HepG2 (cell line): ENCODE results near the gene LSR. TPM values are rescaled to one million over a fixed set of nuclear protein-coding genes. Genes with fewer than 3 reads are reported as not detected.
A peak's percentile ranks its signal among the peaks of the same experiment; 100 is the strongest.

Experiments used
- ATF7-NPFF ChIP-seq: sonication (generic); formaldehyde crosslinking; IDR thresholded peaks from 2 replicates; pipeline ENCODE4 v1.8.1; 2023; ENCODE audit warnings: mild to moderate bottlenecking, low read depth, missing genetic modification reagents, moderate library complexity
- BCL6 ChIP-seq: IDR thresholded peaks from 2 replicates; pipeline ENCODE4 v1.6.1; 2016; ENCODE audit warnings: missing genetic modification reagents, missing compliant biosample characterization
- EZH2 ChIP-seq: conservative IDR thresholded peaks from 2 replicates; pipeline ENCODE4 v1.6.1; 2012; ENCODE audit warnings: mild to moderate bottlenecking, low read depth, low read length, moderate library complexity
- HDAC2 ChIP-seq: sonication (generic); formaldehyde crosslinking; IDR thresholded peaks from 2 replicates; pipeline ENCODE4 v1.4.0; 2020; ENCODE audit warnings: missing genetic modification reagents
- HNRNPLL ChIP-seq: fragments of 200-400 bp; formaldehyde crosslinking; IDR thresholded peaks from 2 replicates; pipeline ENCODE4 v1.6.1; 2017; ENCODE audit warnings: mild to moderate bottlenecking, low read depth, low read length; ENCODE audit not compliant: poor library complexity, severe bottlenecking
- MAX ChIP-seq: IDR thresholded peaks from 2 replicates; pipeline ENCODE4 v1.6.1; 2012; ENCODE audit warnings: inconsistent platforms
- PAXIP1 ChIP-seq: sonication (generic); formaldehyde crosslinking; conservative IDR thresholded peaks from 2 replicates; pipeline ENCODE4 v1.4.0; 2020; ENCODE audit warnings: mild to moderate bottlenecking, missing genetic modification reagents, moderate library complexity
- RARA ChIP-seq: IDR thresholded peaks from 2 replicates; pipeline ENCODE4 v1.6.1; 2016; ENCODE audit warnings: missing genetic modification reagents, missing compliant biosample characterization
- TEF ChIP-seq: sonication (generic); formaldehyde crosslinking; IDR thresholded peaks from 2 replicates; pipeline ENCODE4 v1.5.0; 2020; ENCODE audit warnings: missing genetic modification reagents
- TSC22D2 ChIP-seq: sonication (generic); formaldehyde crosslinking; IDR thresholded peaks from 2 replicates; pipeline ENCODE4 v1.5.1; 2020; ENCODE audit warnings: missing genetic modification reagents, mild to moderate bottlenecking, borderline replicate concordance
- ZFP91 ChIP-seq: sonication (generic); formaldehyde crosslinking; IDR thresholded peaks from 2 replicates; pipeline ENCODE4 v1.9.0; 2022; ENCODE audit warnings: missing genetic modification reagents, mild to moderate bottlenecking, borderline replicate concordance
- ZNF430 ChIP-seq: sonication (generic); formaldehyde crosslinking; IDR thresholded peaks from 2 replicates; pipeline ENCODE4 v1.9.0; 2021; ENCODE audit warnings: mild to moderate bottlenecking, missing genetic modification reagents
- ZNF557 ChIP-seq: sonication (generic); formaldehyde crosslinking; IDR thresholded peaks from 2 replicates; pipeline ENCODE4 v1.4.0; 2020; ENCODE audit warnings: missing genetic modification reagents
- polyA plus RNA-seq, 8 experiments: library from polyadenylated mRNA; depleted of rRNA in 3 of 8; stranded (reverse) in 7 of 8; unstranded in 1 of 8; fragments of >200 nt; fragmentation: Illumina TruSeq in 4 of 8; extraction: Trizol in 4 of 8; gene quantifications; 2 replicates each; pipeline versions ENCODE4 v1.2.1 to v1.2.3, GENCODE V29; 2011 to 2016; ENCODE audit warnings: low read depth in 4 of 8, missing spikeins in 1 of 8, mixed read lengths in 1 of 8; ENCODE audit not compliant: insufficient read depth in 1 of 8
- total RNA-seq, 5 experiments: library from RNA; depleted of rRNA; stranded (reverse); fragments of >200 nt; fragmentation: Illumina TruSeq; extraction: Trizol; gene quantifications; 2 replicates each; pipeline ENCODE4 v1.2.3, GENCODE V29; 2016; ENCODE audit warnings: low read depth in 1 of 5
- TF ChIP-seq, protein P1 (sequence below): sonication (generic); formaldehyde crosslinking; IDR thresholded peaks from 2 replicates; pipeline ENCODE4 v1.4.0; 2020; ENCODE audit warnings: missing genetic modification reagents
- TF ChIP-seq, protein P2 (sequence below): sonication (generic); formaldehyde crosslinking; IDR thresholded peaks from 2 replicates; pipeline ENCODE4 v1.8.0; 2022; ENCODE audit warnings: mild to moderate bottlenecking, missing genetic modification reagents; ENCODE audit not compliant: insufficient replicate concordance

LSR gene
- total and polyA plus RNA-seq, 2 of the 13 experiments (the other 11 are each of a cell fraction or from before 2014, with no cell fraction given) = 29.2 to 79.2 TPM

DNA sequence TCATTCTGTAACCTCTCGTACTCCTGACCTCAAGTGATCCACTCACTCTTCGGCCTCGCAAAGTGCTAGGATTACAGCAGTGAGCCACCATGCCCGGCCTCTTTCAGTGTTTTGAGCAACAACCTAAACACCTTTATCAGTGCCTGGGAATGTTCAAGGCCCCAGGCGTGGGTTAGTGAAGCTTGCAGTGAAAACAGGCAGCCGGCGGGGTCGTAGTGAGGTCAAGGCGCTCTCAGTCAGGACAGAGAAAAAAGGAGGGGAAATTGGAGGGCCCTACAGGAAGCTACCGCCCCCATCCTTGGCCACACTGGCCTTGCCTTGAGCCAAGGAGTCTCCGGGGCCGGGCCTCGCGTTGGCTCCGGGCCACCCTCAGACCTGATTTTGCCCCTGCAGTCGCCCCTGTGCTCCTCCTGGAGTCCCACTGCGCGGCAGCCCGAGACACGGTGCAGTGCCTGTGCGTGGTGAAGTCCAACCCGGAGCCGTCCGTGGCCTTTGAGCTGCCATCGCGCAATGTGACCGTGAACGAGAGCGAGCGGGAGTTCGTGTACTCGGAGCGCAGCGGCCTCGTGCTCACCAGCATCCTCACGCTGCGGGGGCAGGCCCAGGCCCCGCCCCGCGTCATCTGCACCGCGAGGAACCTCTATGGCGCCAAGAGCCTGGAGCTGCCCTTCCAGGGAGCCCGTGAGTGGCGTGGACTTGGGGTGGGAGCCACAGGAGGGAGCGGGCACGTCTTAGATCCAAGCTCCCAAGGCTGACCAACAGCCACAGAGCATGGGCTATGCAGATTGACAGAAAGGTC lies 60.9 kb downstream of the LSR start (continued):
- TF ChIP-seq BCL6 (CRISPR knock-in tag) = peak; percentile 80
- TF ChIP-seq ZNF557 (CRISPR knock-in tag) = no peak
- peak; percentile 51 for TF ChIP-seq HDAC2 (CRISPR knock-in tag)
- peak; percentile 57; the same call in 1 of the 2 replicates for TF ChIP-seq ZNF430 (CRISPR knock-in tag)
- peak; percentile 29; the same call in 1 of the 2 replicates for TF ChIP-seq MAX
- TF ChIP-seq EZH2 = no peak
- peak; percentile 20 for TF ChIP-seq HNRNPLL
- peak; percentile 97 for TF ChIP-seq RARA (CRISPR knock-in tag)
- TF ChIP-seq ATF7-NPFF (CRISPR knock-in tag) = 0 out of 2 replicates have a peak, but pooled peaks have one; percentile 20
- TF ChIP-seq PAXIP1 (CRISPR knock-in tag) = peak; percentile 78
- TF ChIP-seq, protein P1, sequence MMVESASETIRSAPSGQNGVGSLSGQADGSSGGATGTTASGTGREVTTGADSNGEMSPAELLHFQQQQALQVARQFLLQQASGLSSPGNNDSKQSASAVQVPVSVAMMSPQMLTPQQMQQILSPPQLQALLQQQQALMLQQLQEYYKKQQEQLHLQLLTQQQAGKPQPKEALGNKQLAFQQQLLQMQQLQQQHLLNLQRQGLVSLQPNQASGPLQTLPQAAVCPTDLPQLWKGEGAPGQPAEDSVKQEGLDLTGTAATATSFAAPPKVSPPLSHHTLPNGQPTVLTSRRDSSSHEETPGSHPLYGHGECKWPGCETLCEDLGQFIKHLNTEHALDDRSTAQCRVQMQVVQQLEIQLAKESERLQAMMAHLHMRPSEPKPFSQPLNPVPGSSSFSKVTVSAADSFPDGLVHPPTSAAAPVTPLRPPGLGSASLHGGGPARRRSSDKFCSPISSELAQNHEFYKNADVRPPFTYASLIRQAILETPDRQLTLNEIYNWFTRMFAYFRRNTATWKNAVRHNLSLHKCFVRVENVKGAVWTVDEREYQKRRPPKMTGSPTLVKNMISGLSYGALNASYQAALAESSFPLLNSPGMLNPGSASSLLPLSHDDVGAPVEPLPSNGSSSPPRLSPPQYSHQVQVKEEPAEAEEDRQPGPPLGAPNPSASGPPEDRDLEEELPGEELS (CRISPR knock-in tag) = peak; percentile 90
- TF ChIP-seq, protein P2, sequence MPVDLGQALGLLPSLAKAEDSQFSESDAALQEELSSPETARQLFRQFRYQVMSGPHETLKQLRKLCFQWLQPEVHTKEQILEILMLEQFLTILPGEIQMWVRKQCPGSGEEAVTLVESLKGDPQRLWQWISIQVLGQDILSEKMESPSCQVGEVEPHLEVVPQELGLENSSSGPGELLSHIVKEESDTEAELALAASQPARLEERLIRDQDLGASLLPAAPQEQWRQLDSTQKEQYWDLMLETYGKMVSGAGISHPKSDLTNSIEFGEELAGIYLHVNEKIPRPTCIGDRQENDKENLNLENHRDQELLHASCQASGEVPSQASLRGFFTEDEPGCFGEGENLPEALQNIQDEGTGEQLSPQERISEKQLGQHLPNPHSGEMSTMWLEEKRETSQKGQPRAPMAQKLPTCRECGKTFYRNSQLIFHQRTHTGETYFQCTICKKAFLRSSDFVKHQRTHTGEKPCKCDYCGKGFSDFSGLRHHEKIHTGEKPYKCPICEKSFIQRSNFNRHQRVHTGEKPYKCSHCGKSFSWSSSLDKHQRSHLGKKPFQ (CRISPR knock-in tag) = no peak
- no peak for TF ChIP-seq TEF (CRISPR knock-in tag)
- TF ChIP-seq TSC22D2 = no peak
- peak; percentile 61; the same call in 1 of the 2 replicates for TF ChIP-seq ZFP91 (CRISPR knock-in tag)
